Neuronal stem cell (in vitro differentiated cells): ENCODE data around the gene ATAD1. TPM values are rescaled to one million over a fixed set of nuclear protein-coding genes. Genes with fewer than 3 reads are reported as not detected.

Experiments used
- DNase-seq: peaks from one replicate; pipeline ENCODE4 v3.0.0-alpha.2; 2013; ENCODE audit warnings: low spot score
- H2AFZ ChIP-seq: one replicate; pipeline ENCODE4 v1.6.1; 2013; ENCODE audit warnings: mild to moderate bottlenecking, low read length, inconsistent platforms
- H2AK5ac ChIP-seq: 2 replicates; pipeline ENCODE4 v1.6.1; 2013; ENCODE audit warnings: low read depth, mild to moderate bottlenecking, inconsistent platforms, low read length, moderate library complexity, mixed read lengths
- H2BK120ac ChIP-seq: 2 replicates; pipeline ENCODE4 v1.6.1; 2013; ENCODE audit warnings: low read depth, mild to moderate bottlenecking, inconsistent platforms, low read length, moderate library complexity, mixed read lengths
- H2BK12ac ChIP-seq: one replicate; pipeline ENCODE4 v1.6.1; 2013; ENCODE audit warnings: low read length, inconsistent platforms
- H2BK15ac ChIP-seq: 2 replicates; pipeline ENCODE4 v1.6.1; 2013; ENCODE audit warnings: mild to moderate bottlenecking, low read length, inconsistent platforms, mixed read lengths
- H2BK5ac ChIP-seq: one replicate; pipeline ENCODE4 v1.6.1; 2013; ENCODE audit warnings: inconsistent platforms, mild to moderate bottlenecking, low read length, moderate library complexity
- H3K14ac ChIP-seq: one replicate; pipeline ENCODE4 v1.6.1; 2013; ENCODE audit warnings: low read length, inconsistent platforms
- H3K18ac ChIP-seq: 2 replicates; pipeline ENCODE4 v1.6.1; 2013; ENCODE audit warnings: low read length, inconsistent platforms
- H3K23ac ChIP-seq: 2 replicates; pipeline ENCODE4 v1.6.1; 2013; ENCODE audit warnings: low read depth, mild to moderate bottlenecking, mixed read lengths, low read length, inconsistent platforms; ENCODE audit not compliant: poor library complexity
- H3K27ac ChIP-seq: replicated peaks from 3 replicates; pipeline ENCODE4 v1.5.1; 2013; ENCODE audit warnings: low read length, inconsistent platforms
- H3K27me3 ChIP-seq, 3 experiments: 2 replicates each; pipeline ENCODE4 v1.6.1; 2013; ENCODE audit warnings: low read length in 3 of 3, mild to moderate bottlenecking in 2 of 3, inconsistent platforms in 1 of 3, low read depth in 1 of 3, mixed read lengths in 1 of 3, moderate library complexity in 1 of 3; ENCODE audit not compliant: control insufficient read depth in 3 of 3, insufficient read depth in 3 of 3
- H3K36me3 ChIP-seq, 2 donors: replicated peaks in 1 of 2; 2 replicates each; pipeline ENCODE4 v1.6.1; 2013; ENCODE audit warnings: low read length in 2 of 2; ENCODE audit not compliant: control insufficient read depth in 2 of 2, insufficient read depth in 2 of 2
- H3K4ac ChIP-seq: 2 replicates; pipeline ENCODE4 v1.6.1; 2013; ENCODE audit warnings: inconsistent platforms, mild to moderate bottlenecking, low read length, moderate library complexity
- H3K4me1 ChIP-seq, 2 donors: 1 replicate in 1 of 2; 2 replicates in 1 of 2; pipeline ENCODE4 v1.6.1; 2013; ENCODE audit warnings: low read length in 2 of 2, low read depth in 1 of 2; ENCODE audit not compliant: control insufficient read depth in 2 of 2, insufficient read depth in 1 of 2
- H3K4me2 ChIP-seq: one replicate; pipeline ENCODE4 v1.6.1; 2013; ENCODE audit warnings: mild to moderate bottlenecking, low read length, inconsistent platforms; ENCODE audit not compliant: insufficient read depth, poor library complexity, severe bottlenecking
- H3K4me3 ChIP-seq, 2 donors: 2 replicates each; pipeline ENCODE4 v1.5.1; 2013; ENCODE audit warnings: low read length in 2 of 2, mild to moderate bottlenecking in 2 of 2, inconsistent platforms in 1 of 2, moderate library complexity in 1 of 2
- H3K79me1 ChIP-seq: one replicate; pipeline ENCODE4 v1.6.1; 2013; ENCODE audit warnings: low read depth, mild to moderate bottlenecking, inconsistent platforms, low read length, moderate library complexity
- H3K9ac ChIP-seq: one replicate; pipeline ENCODE4 v1.6.1; 2013; ENCODE audit warnings: mild to moderate bottlenecking, low read depth, low read length, inconsistent platforms; ENCODE audit not compliant: poor library complexity
- H3K9me3 ChIP-seq, 2 donors: replicated peaks in 1 of 2; 2 replicates each; pipeline versions ENCODE3 to v1.6.1; 2013; ENCODE audit warnings: low read length in 2 of 2, mild to moderate bottlenecking in 2 of 2, inconsistent platforms in 1 of 2, low read depth in 1 of 2, mixed read lengths in 1 of 2, moderate library complexity in 1 of 2; ENCODE audit not compliant: control insufficient read depth in 2 of 2, insufficient read depth in 1 of 2
- H4K8ac ChIP-seq: one replicate; pipeline ENCODE4 v1.6.1; 2013; ENCODE audit warnings: low read depth, mild to moderate bottlenecking, inconsistent platforms, low read length, moderate library complexity
- H4K91ac ChIP-seq: one replicate; pipeline ENCODE4 v1.6.1; 2013; ENCODE audit warnings: low read length, low read depth, mild to moderate bottlenecking, inconsistent platforms; ENCODE audit not compliant: poor library complexity
- WGBS, 2 donors: extraction: QIAGEN DNeasy Blood & Tissue Kit; methylation state at CpG; one replicate each; pipeline ENCODE4 v1.1.7; 2013; ENCODE audit warnings: missing lambda C conversion rate in 2 of 2, mixed read lengths in 1 of 2; ENCODE audit not compliant: insufficient read length in 2 of 2, insufficient replicate concordance in 1 of 2; ENCODE audit errors: extremely low coverage in 2 of 2; 5-methylcytosine and 5-hydroxymethylcytosine counted together
- polyA plus RNA-seq, 2 experiments: library from polyadenylated mRNA; stranded (reverse); fragments of 200-250 nt; gene quantifications; one replicate each; pipeline ENCODE4 v1.2.3, GENCODE V29; 2013

The ATAD1 gene, protein sequence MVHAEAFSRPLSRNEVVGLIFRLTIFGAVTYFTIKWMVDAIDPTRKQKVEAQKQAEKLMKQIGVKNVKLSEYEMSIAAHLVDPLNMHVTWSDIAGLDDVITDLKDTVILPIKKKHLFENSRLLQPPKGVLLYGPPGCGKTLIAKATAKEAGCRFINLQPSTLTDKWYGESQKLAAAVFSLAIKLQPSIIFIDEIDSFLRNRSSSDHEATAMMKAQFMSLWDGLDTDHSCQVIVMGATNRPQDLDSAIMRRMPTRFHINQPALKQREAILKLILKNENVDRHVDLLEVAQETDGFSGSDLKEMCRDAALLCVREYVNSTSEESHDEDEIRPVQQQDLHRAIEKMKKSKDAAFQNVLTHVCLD
- polyA plus RNA-seq (2013, experiment 1 of 2): 32.9 TPM
- polyA plus RNA-seq (2013, experiment 2 of 2): 32.5 TPM

DNA sequence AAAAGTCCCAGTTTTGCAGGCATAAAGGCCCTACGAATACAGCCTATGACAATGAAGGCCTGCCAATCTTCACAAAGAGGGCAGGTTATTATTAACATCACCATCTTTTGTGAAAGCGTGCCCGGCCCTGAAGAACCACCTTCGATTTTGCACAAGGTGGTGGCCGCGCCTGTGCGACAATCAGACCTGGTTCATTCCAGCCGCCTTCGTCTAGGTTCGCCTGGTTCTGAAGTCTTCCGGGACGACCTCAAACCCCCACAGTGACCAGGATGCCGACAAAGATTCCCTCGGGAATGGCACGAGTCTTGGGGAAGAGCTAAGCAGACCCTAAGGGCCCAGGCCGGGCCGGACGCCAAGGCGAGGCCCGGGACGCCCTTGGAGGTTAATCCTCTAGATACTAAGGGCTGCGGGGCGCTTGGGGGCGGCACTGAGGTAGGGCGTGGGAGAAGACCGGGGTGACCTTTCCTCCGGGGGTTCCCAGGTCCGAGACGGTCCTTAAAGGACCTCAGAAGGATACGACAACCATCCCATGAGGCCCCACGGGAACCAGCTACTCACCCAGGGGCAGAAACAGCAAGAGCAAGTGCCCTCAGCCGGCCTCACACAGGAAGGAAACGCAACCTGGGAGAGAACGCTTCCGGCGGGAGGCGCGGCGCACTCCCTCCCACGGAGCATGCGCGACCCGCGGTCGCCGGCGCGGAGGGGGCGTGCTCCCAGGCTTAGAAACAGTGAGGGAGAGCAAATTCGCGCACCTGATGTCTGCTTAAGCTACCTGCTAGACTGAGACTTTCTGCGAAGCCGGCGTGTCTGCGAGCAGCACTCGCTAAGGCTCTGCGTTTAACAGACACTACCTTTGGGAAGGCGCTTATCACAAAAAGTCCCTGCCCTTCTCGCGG lies at the start of gene ATAD1:
TSS of gene ATAD1 (minus strand) at position 618 of the 896 bp plus-strand sequence. CDS start 3,627 bp downstream, outside the sequence.
- Histone ChIP-seq H3K9me3 (peaks cover 0 to 5% of the 10 kb centered on the region in 2 donors), H3K27me3 (no peaks in the 10 kb centered on the region), H3K79me1 (no peaks in the 10 kb centered on the region), H3K18ac (peak within 1 kb of the TSS; percentile 82), H2AK5ac (no peak within 1 kb of the TSS), H2BK120ac (no peak within 1 kb of the TSS), H4K91ac (no peak within 1 kb of the TSS), H3K14ac (no peak within 1 kb of the TSS), H2BK15ac (no peak within 1 kb of the TSS), H3K4me1 (peaks cover 2 to 4% of the 10 kb centered on the region in 2 donors), H3K9ac (peak within 1 kb of the TSS; percentile 71), H4K8ac (no peak within 1 kb of the TSS), H3K36me3 (peaks cover 0 to 16% of the 10 kb centered on the region in 2 donors), H3K4me3 (peak within 1 kb of the TSS; percentile 80 to 91), H2BK5ac (no peak within 1 kb of the TSS), H3K4ac (no peak within 1 kb of the TSS), H2BK12ac (no peak within 1 kb of the TSS), H3K27ac (peak within 1 kb of the TSS; percentile 83), H3K4me2 (peak within 1 kb of the TSS; percentile 67), H2AFZ (peak within 1 kb of the TSS; percentile 95), H3K23ac (peak within 1 kb of the TSS; percentile 32)
- peak; percentile 78 for DNase-seq
- no CpG with 5 or more reads among the region's 60 CpGs for WGBS, 2 donors

DNA sequence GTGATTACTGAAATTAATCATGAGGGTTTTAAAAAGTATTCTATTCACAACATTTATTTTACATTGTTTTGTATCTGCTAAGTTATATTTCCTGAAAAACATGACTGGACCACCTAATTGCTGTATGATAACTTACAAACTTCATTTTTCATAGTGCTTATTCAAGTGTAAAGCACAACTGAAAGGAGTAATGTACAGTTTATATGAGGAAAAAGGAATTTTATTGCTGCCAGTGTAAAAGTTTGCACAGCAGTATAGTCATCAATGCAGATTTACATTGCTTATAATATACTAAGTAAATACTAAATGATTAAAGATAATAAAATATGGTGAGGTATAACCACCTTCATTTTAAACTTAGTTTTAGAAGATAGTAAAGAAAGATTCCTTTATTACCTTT lies 49.4 kb upstream of the ATAD1 start:
- Histone ChIP-seq H2AK5ac (no peak overlapping the region), H3K23ac (no peak overlapping the region), H2BK12ac (no peak overlapping the region), H2AFZ (no peak overlapping the region), H2BK15ac (no peak overlapping the region), H2BK120ac (no peak overlapping the region), H3K4me2 (no peak overlapping the region), H3K79me1 (peaks cover 2% of the 10 kb centered on the region), H3K4ac (no peak overlapping the region), H3K14ac (no peak overlapping the region), H3K18ac (no peak overlapping the region), H2BK5ac (no peak overlapping the region), H3K9ac (no peak overlapping the region), H3K36me3 (peaks cover 0 to 41% of the 10 kb centered on the region in 2 donors), H3K27ac (no peak overlapping the region), H3K4me3 (peak overlapping the region in 1 of 2 donors; percentile 98), H3K27me3 (no peaks in the 10 kb centered on the region), H3K9me3 (no peaks in the 10 kb centered on the region), H4K8ac (no peak overlapping the region), H3K4me1 (peaks cover 0 to 6% of the 10 kb centered on the region in 2 donors), H4K91ac (no peak overlapping the region)
- no peak for DNase-seq

DNA sequence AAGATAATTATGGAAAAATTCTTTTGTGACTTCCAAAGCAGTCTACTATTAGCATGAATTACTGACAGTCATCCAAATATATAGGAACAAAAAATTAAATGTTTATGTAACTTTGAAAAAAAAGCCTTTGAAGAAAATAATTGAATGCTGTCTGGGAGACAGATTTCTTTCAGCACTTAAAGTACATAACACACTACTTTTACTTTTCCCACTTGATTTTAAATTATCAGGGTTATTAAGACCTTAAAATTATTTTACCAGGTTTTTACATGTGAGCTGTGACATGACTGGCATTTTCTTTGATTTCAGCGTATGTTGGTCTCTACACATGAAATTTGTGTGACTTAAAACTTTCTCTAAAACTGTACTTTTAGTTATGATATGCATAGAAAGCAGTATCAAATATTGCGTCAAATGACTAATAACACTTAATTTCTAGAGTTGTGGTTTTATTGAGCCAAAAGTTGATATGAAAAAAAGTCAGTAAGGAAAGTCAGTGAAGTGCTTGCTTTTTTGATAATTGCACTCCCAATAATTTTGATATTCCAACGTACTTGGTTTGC lies 48.5 kb upstream of the ATAD1 start:
- Histone ChIP-seq H3K27me3 (no peaks in the 10 kb centered on the region), H2BK15ac (no peak overlapping the region), H3K18ac (no peak overlapping the region), H3K14ac (no peak overlapping the region), H3K23ac (no peak overlapping the region), H3K9ac (no peak overlapping the region), H4K91ac (no peak overlapping the region), H2BK12ac (no peak overlapping the region), H3K36me3 (peaks cover 0 to 31% of the 10 kb centered on the region in 2 donors), H3K4me1 (peaks cover 0 to 6% of the 10 kb centered on the region in 2 donors), H3K4ac (no peak overlapping the region), H2AK5ac (no peak overlapping the region), H2AFZ (no peak overlapping the region), H3K4me3 (peak overlapping the region in 1 of 2 donors; percentile 98), H3K4me2 (no peak overlapping the region), H4K8ac (no peak overlapping the region), H3K79me1 (peaks cover 6% of the 10 kb centered on the region), H2BK5ac (no peak overlapping the region), H3K9me3 (peaks cover 0 to 6% of the 10 kb centered on the region in 2 donors), H2BK120ac (no peak overlapping the region), H3K27ac (no peak overlapping the region)
- WGBS, 2 donors: no CpG with 5 or more reads among the region's 3 CpGs
- DNase-seq: no peak
